Measurements from ENCODE around the gene CEP83.
"Not testable (repeated sequence)": the region's sequence is repeated elsewhere in the genome, so short reads cannot be mapped to it uniquely, and the experiment has no call there.

Gene CEP83

GRCh38 chr12:94379479-94380113 lies 80.1 kb downstream of the CEP83 start:
- DNase-seq = no peak

- no peak for DNase-seq
Measured at GRCh38 chr12:94377599-94377998, 82.1 kb downstream of the CEP83 start.

- DNase-seq = no peak
Measured at GRCh38 chr12:94374124-94374523, 85.5 kb downstream of the CEP83 start.

- no peak for DNase-seq
Measured at GRCh38 chr12:94372461-94372860, 87.2 kb downstream of the CEP83 start.

GRCh38 chr12:94362653-94363052 lies 97.0 kb downstream of the CEP83 start:
- DNase-seq = no peak

GRCh38 chr12:94359761-94360160 lies 99.9 kb downstream of the CEP83 start:
- DNase-seq = no peak

GRCh38 chr12:94353130-94353529 lies 106.5 kb downstream of the CEP83 start:
- DNase-seq = no peak

- DNase-seq = no peak
Measured at GRCh38 chr12:94340573-94340972, 119.1 kb downstream of the CEP83 start.

- DNase-seq = no peak
Measured at GRCh38 chr12:94338006-94338794, 121.5 kb downstream of the CEP83 start.

- DNase-seq = no peak
Measured at GRCh38 chr12:94336211-94336925, 123.3 kb downstream of the CEP83 start.

- no peak for DNase-seq
Measured at GRCh38 chr12:94333396-94333795, 126.3 kb downstream of the CEP83 start.

GRCh38 chr12:94329366-94329765 lies 130.3 kb downstream of the CEP83 start:
- DNase-seq = no peak

- no peak for DNase-seq
Measured at GRCh38 chr12:94327809-94328208, 131.9 kb downstream of the CEP83 start.

- DNase-seq = no peak
Measured at GRCh38 chr12:94326727-94327126, 132.9 kb downstream of the CEP83 start.

GRCh38 chr12:94326234-94326633 lies 133.4 kb downstream of the CEP83 start:
- DNase-seq = no peak

GRCh38 chr12:94322346-94322745 lies 137.3 kb downstream of the CEP83 start:
- no peak for DNase-seq

- DNase-seq = no peak
Measured at GRCh38 chr12:94320109-94320508, 139.6 kb downstream of the CEP83 start.

GRCh38 chr12:94318181-94318580 lies 141.5 kb downstream of the CEP83 start:
- DNase-seq = no peak

- not testable (repeated sequence) for DNase-seq
Measured at GRCh38 chr12:94316600-94316999, 143.1 kb downstream of the CEP83 start.

- no peak for DNase-seq
Measured at GRCh38 chr12:94312378-94312777, 147.3 kb downstream of the CEP83 start.

- DNase-seq = no peak
Measured at GRCh38 chr12:94309373-94309772, 150.3 kb downstream of the CEP83 start.

- no peak for DNase-seq
Measured at GRCh38 chr12:94308612-94309011, 151.1 kb downstream of the CEP83 start.

- DNase-seq = no peak
Measured at GRCh38 chr12:94305130-94305957, 154.3 kb downstream of the CEP83 start.

Data from effector CD8-positive, alpha-beta T cell (primary cell).